ENCODE results near the gene ARL15.

ARL15 gene

DNA sequence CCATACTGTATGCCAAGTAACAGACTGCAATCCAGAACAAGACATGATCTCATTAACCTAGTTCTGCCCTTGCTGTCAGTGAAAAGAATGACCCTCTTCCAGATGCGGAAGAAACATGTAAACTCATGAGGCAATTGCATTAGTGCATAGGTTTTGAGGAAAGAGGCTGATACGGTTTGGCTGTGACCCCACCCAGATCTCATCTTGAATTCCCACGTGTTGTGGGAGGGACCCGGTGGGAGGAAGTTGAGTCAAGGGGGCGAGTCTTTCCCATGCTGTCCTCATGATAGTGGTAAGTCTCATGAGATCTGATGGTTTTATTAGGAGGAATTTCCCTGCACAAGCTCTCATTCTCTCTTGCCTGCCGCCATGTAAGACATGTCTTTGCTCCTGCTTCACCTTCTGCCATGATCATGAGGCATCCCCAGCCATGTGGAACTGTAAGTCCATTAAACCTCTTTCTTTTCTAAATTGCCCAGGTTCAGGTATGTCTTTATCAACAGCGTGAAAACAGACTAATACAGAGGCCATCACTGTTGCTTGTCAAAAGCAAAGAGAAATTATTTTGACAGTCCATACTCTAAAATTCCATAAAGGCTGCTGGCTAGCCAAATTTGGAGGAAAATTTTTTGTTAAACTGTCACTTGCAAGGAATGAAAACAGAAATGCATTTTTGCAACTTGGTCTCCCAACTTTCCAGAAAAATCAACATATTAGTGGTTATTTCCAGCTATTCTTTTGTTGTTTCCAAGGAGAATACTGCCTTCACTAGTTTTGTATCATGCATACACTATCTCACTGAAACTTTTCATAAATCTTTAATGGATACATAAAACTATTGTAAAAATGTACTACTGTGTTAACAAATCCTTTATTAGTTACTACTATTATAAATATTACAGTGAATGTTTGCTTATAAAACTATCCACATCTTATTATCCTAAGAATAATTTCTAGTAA, 3.2 kb upstream of the ARL15 start:
- H3K4me3 ChIP-seq (ENCODE audit: low read depth in 1 of 2, low read length in 2 of 2) = no peak overlapping the region
- H3K27ac ChIP-seq (ENCODE audit: low read depth, low read length) = no peak overlapping the region
- no peaks in the 10 kb centered on the region for H3K36me3 ChIP-seq (ENCODE audit: insufficient read depth, low read length)
- H3K9me3 ChIP-seq (ENCODE audit: low read length) = no peaks in the 10 kb centered on the region
- peaks cover 7% of the 10 kb centered on the region for H3K4me1 ChIP-seq (ENCODE audit: insufficient read depth, low read length)
- H3K27me3 ChIP-seq (ENCODE audit: control insufficient read depth in 1 of 2, insufficient read depth in 2 of 2, low read length in 2 of 2) = no peaks in the 10 kb centered on the region
- no peak overlapping the region for H3K9ac ChIP-seq (ENCODE audit: low read length)

DNA sequence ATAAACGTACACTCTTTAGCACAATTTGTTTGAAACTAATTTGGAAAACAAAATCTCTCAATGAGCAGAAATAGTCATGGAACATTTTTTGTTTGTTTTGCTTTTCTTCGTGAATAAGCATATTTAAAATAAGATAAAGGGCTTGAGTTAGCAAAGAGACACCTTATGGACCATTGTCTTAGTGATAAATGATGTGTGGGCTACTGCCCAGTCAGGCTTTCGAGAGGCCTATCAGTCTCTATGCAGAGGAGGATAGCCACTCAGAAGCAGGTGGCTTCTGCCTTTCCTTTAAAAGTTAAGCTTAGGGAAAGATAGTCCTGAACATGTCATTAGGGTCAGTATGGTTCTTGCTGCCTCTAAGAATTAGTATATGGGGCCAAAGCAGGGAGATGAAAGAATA, 2.1 kb upstream of the ARL15 start:
- H3K27ac ChIP-seq (ENCODE audit: low read depth, low read length) = no peak overlapping the region
- H3K4me1 ChIP-seq (ENCODE audit: insufficient read depth, low read length) = peaks cover 7% of the 10 kb centered on the region
- no peaks in the 10 kb centered on the region for H3K9me3 ChIP-seq (ENCODE audit: low read length)
- H3K27me3 ChIP-seq (ENCODE audit: control insufficient read depth in 1 of 2, insufficient read depth in 2 of 2, low read length in 2 of 2) = no peaks in the 10 kb centered on the region
- no peak overlapping the region for H3K9ac ChIP-seq (ENCODE audit: low read length)
- no peak overlapping the region for H3K4me3 ChIP-seq (ENCODE audit: low read depth in 1 of 2, low read length in 2 of 2)
- no peaks in the 10 kb centered on the region for H3K36me3 ChIP-seq (ENCODE audit: insufficient read depth, low read length)

DNA sequence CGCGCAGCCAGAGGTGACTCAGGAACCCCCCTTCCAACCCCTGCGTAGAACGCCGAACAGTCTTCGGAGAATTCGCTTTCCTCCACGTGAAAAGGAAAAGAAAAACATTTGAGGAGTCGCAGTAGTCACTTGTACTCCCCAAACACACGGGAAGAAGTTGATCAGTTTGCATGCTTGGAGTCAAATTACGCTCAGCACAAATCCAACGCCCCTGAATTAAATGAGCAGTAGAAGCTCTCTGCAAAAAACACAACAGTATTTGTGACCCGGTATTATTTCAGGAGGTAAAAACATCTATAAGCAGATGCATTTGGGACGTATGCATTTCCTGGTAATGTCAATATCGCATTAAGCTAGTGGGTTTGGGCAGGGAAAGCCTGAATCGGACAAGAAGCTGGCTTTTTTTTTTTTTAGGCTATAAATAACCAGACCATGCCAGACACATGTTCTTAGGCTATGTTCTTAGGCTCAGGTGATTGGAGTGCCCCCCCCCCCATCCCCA, 854 bp upstream of the ARL15 start:
- Histone ChIP-seq H3K36me3 (ENCODE audit: insufficient read depth, low read length) (no peaks in the 10 kb centered on the region), H3K4me1 (ENCODE audit: insufficient read depth, low read length) (peaks cover 7% of the 10 kb centered on the region), H3K9me3 (ENCODE audit: low read length) (no peaks in the 10 kb centered on the region), H3K9ac (ENCODE audit: low read length) (peak overlapping the region; percentile 75), H3K27ac (ENCODE audit: low read depth, low read length) (peak overlapping the region; percentile 92), H3K4me3 (ENCODE audit: low read depth in 1 of 2, low read length in 2 of 2) (peak overlapping the region; percentile 83 to 97), H3K27me3 (ENCODE audit: control insufficient read depth in 1 of 2, insufficient read depth in 2 of 2, low read length in 2 of 2) (no peaks in the 10 kb centered on the region)

DNA sequence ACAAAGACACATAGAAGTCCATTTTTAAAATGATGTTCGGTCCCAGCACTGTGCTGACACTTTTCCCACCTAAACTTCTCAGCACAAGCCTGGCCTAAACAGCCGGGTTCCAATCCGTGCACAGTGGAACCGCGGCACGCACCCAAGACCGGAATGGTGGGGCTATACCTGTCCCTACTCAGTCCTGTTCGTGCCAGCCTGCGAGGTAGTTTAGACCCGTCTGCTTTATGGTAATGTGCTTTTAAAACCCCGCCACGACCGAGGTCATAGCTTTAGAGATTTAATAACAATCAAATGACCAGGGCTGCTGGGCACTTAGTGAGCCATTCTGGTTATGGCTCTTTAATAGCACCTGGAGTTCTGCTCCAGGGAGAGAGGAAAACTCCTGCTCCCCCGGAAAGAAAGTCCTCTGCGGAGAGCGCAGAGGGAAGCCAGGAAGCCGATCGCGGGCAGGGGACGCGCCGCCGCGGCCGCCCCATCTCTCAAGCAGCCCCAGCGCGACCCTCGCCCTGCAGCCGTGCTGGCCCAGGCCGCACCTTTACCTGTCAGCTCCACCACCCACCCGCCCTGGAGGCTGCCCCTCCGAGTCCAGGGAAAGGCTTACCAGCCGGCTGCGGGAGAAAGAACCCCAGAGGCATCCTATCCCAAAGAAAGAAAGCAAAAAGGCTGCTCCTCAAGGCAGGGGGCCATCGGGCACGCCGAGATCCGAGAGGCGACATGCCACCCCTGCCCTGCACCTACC, 511 bp downstream of the ARL15 start:
- Histone ChIP-seq H3K9ac (ENCODE audit: low read length) (peak overlapping the region; percentile 75), H3K36me3 (ENCODE audit: insufficient read depth, low read length) (no peaks in the 10 kb centered on the region), H3K27ac (ENCODE audit: low read depth, low read length) (peak overlapping the region; percentile 92), H3K9me3 (ENCODE audit: low read length) (no peaks in the 10 kb centered on the region), H3K4me3 (ENCODE audit: low read depth in 1 of 2, low read length in 2 of 2) (peak overlapping the region; percentile 83 to 97), H3K27me3 (ENCODE audit: control insufficient read depth in 1 of 2, insufficient read depth in 2 of 2, low read length in 2 of 2) (no peaks in the 10 kb centered on the region), H3K4me1 (ENCODE audit: insufficient read depth, low read length) (peaks cover 7% of the 10 kb centered on the region)

DNA sequence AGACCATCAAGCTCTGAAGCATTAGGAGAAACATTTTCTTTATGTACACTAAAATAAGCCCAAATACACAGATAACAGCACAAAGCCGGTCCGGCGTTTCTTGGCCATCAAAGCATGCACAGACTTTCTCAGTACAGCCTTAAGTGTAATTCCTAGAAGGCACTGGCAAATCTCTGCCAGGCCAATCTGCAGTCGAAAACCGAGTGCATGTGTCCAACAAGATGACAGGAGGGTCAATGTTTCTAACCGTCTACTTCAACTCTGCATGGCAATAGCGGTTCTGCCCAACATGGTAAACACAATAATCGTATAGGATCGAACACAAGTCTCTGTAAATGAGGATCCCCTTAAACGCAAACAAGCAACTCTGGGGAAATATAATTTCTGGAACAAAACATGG, 1.1 kb downstream of the ARL15 start:
- peaks cover 7% of the 10 kb centered on the region for H3K4me1 ChIP-seq (ENCODE audit: insufficient read depth, low read length)
- no peaks in the 10 kb centered on the region for H3K9me3 ChIP-seq (ENCODE audit: low read length)
- peak overlapping the region; percentile 83 to 97 for H3K4me3 ChIP-seq (ENCODE audit: low read depth in 1 of 2, low read length in 2 of 2)
- no peaks in the 10 kb centered on the region for H3K36me3 ChIP-seq (ENCODE audit: insufficient read depth, low read length)
- H3K27me3 ChIP-seq (ENCODE audit: control insufficient read depth in 1 of 2, insufficient read depth in 2 of 2, low read length in 2 of 2) = no peaks in the 10 kb centered on the region
- peak overlapping the region; percentile 92 for H3K27ac ChIP-seq (ENCODE audit: low read depth, low read length)
- peak overlapping the region; percentile 75 for H3K9ac ChIP-seq (ENCODE audit: low read length)

DNA sequence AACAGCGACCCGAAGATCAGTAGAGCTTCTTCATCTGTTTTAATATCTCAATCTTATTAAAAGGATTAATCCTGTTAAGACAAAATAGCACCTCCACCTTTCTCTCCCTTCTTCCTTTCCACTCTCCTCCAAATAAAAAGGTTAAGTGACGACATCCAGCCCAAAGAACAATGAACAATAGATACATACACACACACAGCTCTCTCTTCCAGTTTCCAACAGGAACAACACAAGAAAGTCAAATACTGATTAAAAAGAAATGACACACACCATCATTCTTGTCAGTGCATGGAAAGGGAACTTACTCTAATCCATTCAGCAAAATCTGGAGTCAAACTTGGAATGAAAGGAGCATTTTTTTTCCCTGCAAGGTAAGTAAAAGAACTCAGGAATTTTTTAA, 2.8 kb downstream of the ARL15 start:
- H3K4me1 ChIP-seq (ENCODE audit: insufficient read depth, low read length) = peaks cover 7% of the 10 kb centered on the region
- no peak overlapping the region for H3K4me3 ChIP-seq (ENCODE audit: low read depth in 1 of 2, low read length in 2 of 2)
- no peak overlapping the region for H3K27ac ChIP-seq (ENCODE audit: low read depth, low read length)
- no peaks in the 10 kb centered on the region for H3K27me3 ChIP-seq (ENCODE audit: control insufficient read depth in 1 of 2, insufficient read depth in 2 of 2, low read length in 2 of 2)
- H3K9ac ChIP-seq (ENCODE audit: low read length) = no peak overlapping the region
- H3K9me3 ChIP-seq (ENCODE audit: low read length) = no peaks in the 10 kb centered on the region
- no peaks in the 10 kb centered on the region for H3K36me3 ChIP-seq (ENCODE audit: insufficient read depth, low read length)

DNA sequence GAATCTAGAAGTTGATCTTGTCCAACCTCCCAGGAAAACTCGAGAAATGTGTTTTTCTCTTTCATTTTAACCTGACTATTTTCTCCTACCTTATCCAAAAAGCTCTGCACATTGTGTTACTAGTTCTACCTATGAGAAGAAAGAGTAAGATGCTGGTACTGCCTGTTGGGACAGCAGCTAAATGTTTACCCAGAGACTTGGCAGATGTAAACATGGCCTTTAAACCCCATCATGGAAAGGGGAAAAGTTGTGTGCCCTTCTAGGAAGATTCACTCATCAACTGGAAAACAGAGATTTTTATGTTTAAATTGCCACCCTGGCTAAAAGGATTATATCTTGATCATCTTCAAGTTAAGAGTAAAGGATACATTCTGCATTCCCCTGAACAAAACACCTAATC, 3.5 kb downstream of the ARL15 start:
- no peak overlapping the region for H3K9ac ChIP-seq (ENCODE audit: low read length)
- H3K36me3 ChIP-seq (ENCODE audit: insufficient read depth, low read length) = no peaks in the 10 kb centered on the region
- no peak overlapping the region for H3K4me3 ChIP-seq (ENCODE audit: low read depth in 1 of 2, low read length in 2 of 2)
- H3K4me1 ChIP-seq (ENCODE audit: insufficient read depth, low read length) = peaks cover 7% of the 10 kb centered on the region
- no peak overlapping the region for H3K27ac ChIP-seq (ENCODE audit: low read depth, low read length)
- H3K27me3 ChIP-seq (ENCODE audit: control insufficient read depth in 1 of 2, insufficient read depth in 2 of 2, low read length in 2 of 2) = no peaks in the 10 kb centered on the region
- H3K9me3 ChIP-seq (ENCODE audit: low read length) = no peaks in the 10 kb centered on the region

DNA sequence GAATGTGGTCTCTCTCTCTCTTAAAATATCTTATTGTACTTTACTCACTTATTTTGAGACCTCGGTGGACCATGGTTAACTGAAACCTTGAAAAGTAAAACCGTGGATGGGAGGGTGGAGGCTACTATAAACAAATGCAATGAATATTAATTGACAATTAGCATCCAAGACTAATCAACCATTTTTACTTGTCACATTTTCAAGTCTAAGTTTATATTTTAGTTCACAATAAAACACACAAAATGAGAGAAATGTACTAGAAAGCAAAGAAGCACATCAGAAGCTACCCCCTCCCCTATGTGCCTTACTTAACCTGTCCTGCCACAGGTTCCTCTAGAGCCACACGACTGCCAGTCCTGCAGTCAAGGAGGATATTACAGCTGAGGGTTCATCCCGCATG, 4.6 kb downstream of the ARL15 start:
- no peaks in the 10 kb centered on the region for H3K27me3 ChIP-seq (ENCODE audit: control insufficient read depth in 1 of 2, insufficient read depth in 2 of 2, low read length in 2 of 2)

DNA sequence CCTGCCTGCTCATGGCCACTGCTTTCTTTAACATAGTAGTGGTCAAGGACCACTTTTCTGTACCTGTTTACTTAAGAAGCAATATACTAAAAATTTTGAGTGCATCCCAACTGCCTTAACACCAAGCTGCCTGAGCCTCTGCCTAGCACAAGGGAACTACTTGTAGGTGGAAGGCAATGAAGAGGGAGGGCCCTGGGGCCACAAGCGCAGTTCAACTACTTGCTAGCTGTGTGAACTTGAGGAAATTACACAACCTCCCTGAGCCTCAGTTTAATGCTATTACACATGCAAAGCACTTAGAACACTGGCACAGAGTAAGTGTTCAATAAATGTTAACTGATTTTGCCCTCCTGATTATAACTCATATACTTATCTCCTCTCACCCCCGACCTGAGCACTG, 6.3 kb downstream of the ARL15 start:
- Histone ChIP-seq H3K36me3 (ENCODE audit: insufficient read depth, low read length) (no peaks in the 10 kb centered on the region), H3K4me3 (ENCODE audit: low read depth in 1 of 2, low read length in 2 of 2) (no peak overlapping the region), H3K27me3 (ENCODE audit: control insufficient read depth in 1 of 2, insufficient read depth in 2 of 2, low read length in 2 of 2) (no peaks in the 10 kb centered on the region), H3K9me3 (ENCODE audit: low read length) (no peaks in the 10 kb centered on the region), H3K4me1 (ENCODE audit: insufficient read depth, low read length) (peaks cover 2% of the 10 kb centered on the region), H3K27ac (ENCODE audit: low read depth, low read length) (no peak overlapping the region), H3K9ac (ENCODE audit: low read length) (no peak overlapping the region)

More for the DNA sequence above, 4.6 kb downstream of the ARL15 start:
- Histone ChIP-seq H3K9me3 (ENCODE audit: low read length) (no peaks in the 10 kb centered on the region), H3K9ac (ENCODE audit: low read length) (no peak overlapping the region), H3K27ac (ENCODE audit: low read depth, low read length) (no peak overlapping the region), H3K36me3 (ENCODE audit: insufficient read depth, low read length) (no peaks in the 10 kb centered on the region), H3K4me1 (ENCODE audit: insufficient read depth, low read length) (peaks cover 7% of the 10 kb centered on the region), H3K4me3 (ENCODE audit: low read depth in 1 of 2, low read length in 2 of 2) (no peak overlapping the region)

DNA sequence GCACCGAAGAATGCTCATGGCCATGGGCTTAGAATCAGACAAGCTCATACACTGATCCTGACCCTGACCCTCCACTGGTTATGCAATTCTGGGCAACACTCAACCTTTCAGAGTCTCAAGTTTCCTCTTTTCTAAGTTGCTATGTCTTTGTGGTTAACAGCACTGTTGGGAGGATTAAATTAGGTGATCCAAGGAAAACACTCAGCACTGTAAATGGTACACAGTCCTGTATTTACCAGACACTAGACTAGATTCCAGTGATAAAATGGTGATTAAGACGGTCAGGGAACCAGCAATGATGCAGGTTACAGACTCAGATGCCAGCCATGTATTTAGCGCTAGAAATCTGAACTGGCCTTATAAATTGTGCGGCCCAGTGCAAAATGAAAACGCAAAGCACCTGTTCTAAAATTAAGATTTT, 8.1 kb downstream of the ARL15 start:
- no peaks in the 10 kb centered on the region for H3K9me3 ChIP-seq (ENCODE audit: low read length)
- no peak overlapping the region for H3K9ac ChIP-seq (ENCODE audit: low read length)
- peaks cover under 1% of the 10 kb centered on the region for H3K4me1 ChIP-seq (ENCODE audit: insufficient read depth, low read length)
- H3K4me3 ChIP-seq (ENCODE audit: low read depth in 1 of 2, low read length in 2 of 2) = no peak overlapping the region
- no peak overlapping the region for H3K27ac ChIP-seq (ENCODE audit: low read depth, low read length)
- H3K27me3 ChIP-seq (ENCODE audit: control insufficient read depth in 1 of 2, insufficient read depth in 2 of 2, low read length in 2 of 2) = no peaks in the 10 kb centered on the region
- H3K36me3 ChIP-seq (ENCODE audit: insufficient read depth, low read length) = no peaks in the 10 kb centered on the region

DNA sequence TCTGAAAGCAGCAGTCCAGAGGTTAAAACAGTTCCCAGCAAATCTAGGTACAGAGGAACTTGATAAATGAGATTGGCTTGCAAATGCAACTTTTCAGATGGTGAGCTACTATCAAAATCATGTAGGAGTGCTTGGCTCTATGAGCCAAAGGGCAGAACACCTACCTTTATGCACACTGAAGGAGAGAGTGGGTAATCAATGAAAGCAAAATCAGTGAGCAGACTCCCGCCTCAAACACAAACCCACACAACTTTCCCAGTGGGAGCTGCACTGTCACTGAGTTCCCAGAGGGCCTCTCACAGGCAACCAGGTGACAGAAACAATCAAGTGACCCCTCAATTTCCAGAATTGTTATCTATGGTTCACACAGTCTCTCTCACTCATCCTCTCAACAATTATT, 8.5 kb downstream of the ARL15 start:
- Histone ChIP-seq H3K27ac (ENCODE audit: low read depth, low read length) (no peak overlapping the region), H3K27me3 (ENCODE audit: control insufficient read depth in 1 of 2, insufficient read depth in 2 of 2, low read length in 2 of 2) (no peaks in the 10 kb centered on the region), H3K9ac (ENCODE audit: low read length) (no peak overlapping the region), H3K36me3 (ENCODE audit: insufficient read depth, low read length) (no peaks in the 10 kb centered on the region), H3K9me3 (ENCODE audit: low read length) (no peaks in the 10 kb centered on the region), H3K4me3 (ENCODE audit: low read depth in 1 of 2, low read length in 2 of 2) (no peak overlapping the region), H3K4me1 (ENCODE audit: insufficient read depth, low read length) (peaks cover 4% of the 10 kb centered on the region)
